ENCODE data around the gene C8G.
A peak's percentile ranks its signal among the peaks of the same experiment; 100 is the strongest.

The C8G gene

GRCh38 chr9:136970361-136970760 lies 25.3 kb downstream of the C8G start:
- DNase-seq, result no peak

GRCh38 chr9:136971746-136972145 lies 26.7 kb downstream of the C8G start:
- DNase-seq, result no peak

- no peak for DNase-seq
These were observed 27.3 kb downstream of the C8G start for GRCh38 chr9:136972335-136972734.

GRCh38 chr9:136972743-136973142 lies 27.7 kb downstream of the C8G start:
- no peak for DNase-seq

- DNase-seq, result no peak
These were observed 28.9 kb downstream of the C8G start for GRCh38 chr9:136973618-136974617.

GRCh38 chr9:136974817-136975535 lies 29.9 kb downstream of the C8G start:
- DNase-seq, result no peak

- no peak for DNase-seq
These were observed 30.6 kb downstream of the C8G start for GRCh38 chr9:136975644-136976043.

GRCh38 chr9:136977223-136977622 lies 32.2 kb downstream of the C8G start, which contains the start of gene PTGDS:
TSS of gene PTGDS (plus strand) at chr9:136977504. CDS start at chr9:136977579, 75 bp downstream.
- DNase-seq, result no peak

- no peak for DNase-seq
These were observed 32.6 kb downstream of the C8G start for GRCh38 chr9:136977649-136978072.

GRCh38 chr9:136978073-136978864 lies 33.2 kb downstream of the C8G start:
- peak in 1 of 2 experiments; percentile 86 for DNase-seq

GRCh38 chr9:136978865-136979544 lies 34.0 kb downstream of the C8G start:
- no peak for DNase-seq

- no peak for DNase-seq
These were observed 34.9 kb downstream of the C8G start for GRCh38 chr9:136979769-136980587.

GRCh38 chr9:136980669-136981478 lies 35.8 kb downstream of the C8G start:
- DNase-seq, result no peak

- no peak for DNase-seq
These were observed 36.7 kb downstream of the C8G start for GRCh38 chr9:136981588-136982231.

GRCh38 chr9:136982232-136983051 lies 37.4 kb downstream of the C8G start, which contains the start of gene LCNL1:
TSS of gene LCNL1 (plus strand) at chr9:136982993. CDS start at chr9:136983587, 594 bp downstream.
- DNase-seq, result no peak

GRCh38 chr9:136983167-136983566 lies 38.1 kb downstream of the C8G start:
- DNase-seq, result no peak

- DNase-seq, result no peak
These were observed 38.7 kb downstream of the C8G start for GRCh38 chr9:136983656-136984314.

GRCh38 chr9:136984464-136985026 lies 39.5 kb downstream of the C8G start:
- no peak for DNase-seq

Measured in NCI-H526 (cell line).